ENCODE measurements around the gene DGKQ.
"Not testable (repeated sequence)": the region's sequence is repeated elsewhere in the genome, so short reads cannot be mapped to it uniquely, and the experiment has no call there.

The DGKQ gene

GRCh38 chr4:924107-925096, 49.0 kb downstream of the DGKQ start:
- peak; percentile 42 for DNase-seq

GRCh38 chr4:921830-922331, 51.5 kb downstream of the DGKQ start:
- peak; percentile 19 for DNase-seq

- DNase-seq = not testable (repeated sequence)
These were observed 54.2 kb downstream of the DGKQ start for GRCh38 chr4:919004-919680.

- DNase-seq = not testable (repeated sequence)
These were observed 54.8 kb downstream of the DGKQ start for GRCh38 chr4:918591-918990.

GRCh38 chr4:917992-918391, 55.4 kb downstream of the DGKQ start:
- DNase-seq = no peak

GRCh38 chr4:917466-917865, 55.9 kb downstream of the DGKQ start:
- DNase-seq = no peak

- no peak for DNase-seq
These were observed 57.8 kb downstream of the DGKQ start for GRCh38 chr4:915595-915994.

- DNase-seq = no peak
These were observed 58.3 kb downstream of the DGKQ start for GRCh38 chr4:915041-915474.

- no peak for DNase-seq
These were observed 58.8 kb downstream of the DGKQ start for GRCh38 chr4:914531-914930.

- DNase-seq = no peak
These were observed 60.1 kb downstream of the DGKQ start for GRCh38 chr4:913280-913618.

- no peak for DNase-seq
These were observed 60.7 kb downstream of the DGKQ start for GRCh38 chr4:912548-913279.

- DNase-seq = no peak
These were observed 61.4 kb downstream of the DGKQ start for GRCh38 chr4:911871-912490.

- DNase-seq = no peak
These were observed 62.1 kb downstream of the DGKQ start for GRCh38 chr4:911221-911751.

GRCh38 chr4:910366-911091, 62.8 kb downstream of the DGKQ start:
- no peak for DNase-seq

- DNase-seq = no peak
These were observed 63.5 kb downstream of the DGKQ start for GRCh38 chr4:909821-910220.

- DNase-seq = no peak
These were observed 64.2 kb downstream of the DGKQ start for GRCh38 chr4:909131-909571.
